NCI-H2171 (cell line): ENCODE results near the gene PIP5K1C.

ENCODE experiments used
- DNase-seq: peaks from one replicate; lab custom pipeline; 2025; lab: John Stamatoyannopoulos, UW

The PIP5K1C gene

DNA sequence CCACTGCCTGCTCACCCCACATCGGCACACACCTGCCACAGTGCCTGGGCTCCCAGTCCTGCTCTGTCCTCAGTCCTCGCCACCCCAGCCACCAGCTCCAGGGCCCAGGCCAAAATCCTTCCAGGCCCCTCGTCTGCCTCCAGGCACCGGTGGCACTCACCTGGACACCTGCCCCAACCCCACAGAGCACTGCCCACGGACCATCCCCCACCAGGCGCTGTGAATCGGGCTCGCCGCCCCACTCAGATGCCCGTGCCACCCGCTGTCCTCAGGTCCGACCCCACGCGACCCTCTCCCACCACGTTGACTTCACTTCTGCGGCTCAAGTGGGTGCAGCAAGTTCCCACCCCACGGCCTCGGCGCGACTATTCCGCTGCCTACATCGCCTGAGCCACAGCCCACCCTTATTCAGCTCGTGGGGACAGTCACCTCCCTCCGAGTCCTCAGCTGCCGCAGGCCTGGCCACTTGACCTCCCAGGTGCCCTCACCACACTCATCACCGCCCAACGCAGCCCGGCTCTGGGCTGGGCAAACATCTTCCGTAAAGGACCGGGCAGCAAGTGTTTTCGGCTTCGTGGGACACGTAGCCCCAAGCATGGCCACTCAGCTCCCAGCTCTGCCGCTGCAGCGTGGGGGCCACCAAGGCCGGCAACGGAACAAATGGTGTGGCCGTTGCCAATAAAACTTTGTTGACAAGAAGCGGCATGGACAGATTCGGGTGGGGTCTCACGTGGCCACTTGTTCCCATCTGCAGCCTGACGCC is 5.7 kb downstream of the PIP5K1C start:
- no peak for DNase-seq

DNA sequence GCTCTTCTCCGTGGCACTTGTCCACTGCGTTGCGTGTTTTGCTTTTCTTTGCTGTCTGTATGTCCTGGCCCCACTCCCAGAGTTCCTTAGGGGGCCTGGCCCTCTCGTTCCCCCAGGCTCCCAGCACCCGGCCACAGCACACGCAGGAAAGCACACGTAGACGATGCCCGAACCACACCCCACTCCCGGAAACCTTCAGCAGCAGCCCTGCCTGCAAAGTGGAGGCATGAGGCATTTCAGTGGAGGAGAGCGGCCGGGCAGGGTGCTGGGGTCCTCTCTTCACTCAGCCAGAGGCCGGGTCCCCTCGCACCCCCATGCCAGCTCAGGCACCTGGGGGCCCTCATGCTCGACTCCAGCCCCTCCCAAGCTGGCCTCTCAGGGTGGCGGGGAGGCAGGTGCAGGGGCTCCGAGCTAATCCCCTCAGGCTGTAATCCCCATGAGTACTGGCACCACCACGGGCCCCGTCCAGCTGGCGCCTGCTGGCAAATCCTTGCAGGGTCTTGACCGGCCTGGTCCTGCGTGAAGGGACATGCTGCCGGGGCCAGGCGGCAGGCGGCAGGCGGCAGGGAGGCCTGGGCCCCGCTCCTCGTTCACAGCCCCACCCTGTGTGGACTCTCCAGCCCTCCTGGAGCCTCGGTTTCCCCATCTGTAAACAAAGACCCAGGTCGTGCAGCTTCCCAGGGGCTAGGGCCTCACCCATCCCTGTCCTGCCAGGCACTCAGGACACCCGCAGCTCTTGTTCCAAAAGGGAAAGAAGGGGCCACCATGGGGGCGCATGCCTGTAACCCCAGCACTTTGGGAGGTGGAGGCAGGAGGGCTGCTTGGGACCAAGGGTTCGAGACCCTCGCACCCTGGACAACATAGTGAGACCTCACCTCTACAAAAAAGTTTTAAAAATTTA is 7.0 kb downstream of the PIP5K1C start:
- DNase-seq, result no peak

DNA sequence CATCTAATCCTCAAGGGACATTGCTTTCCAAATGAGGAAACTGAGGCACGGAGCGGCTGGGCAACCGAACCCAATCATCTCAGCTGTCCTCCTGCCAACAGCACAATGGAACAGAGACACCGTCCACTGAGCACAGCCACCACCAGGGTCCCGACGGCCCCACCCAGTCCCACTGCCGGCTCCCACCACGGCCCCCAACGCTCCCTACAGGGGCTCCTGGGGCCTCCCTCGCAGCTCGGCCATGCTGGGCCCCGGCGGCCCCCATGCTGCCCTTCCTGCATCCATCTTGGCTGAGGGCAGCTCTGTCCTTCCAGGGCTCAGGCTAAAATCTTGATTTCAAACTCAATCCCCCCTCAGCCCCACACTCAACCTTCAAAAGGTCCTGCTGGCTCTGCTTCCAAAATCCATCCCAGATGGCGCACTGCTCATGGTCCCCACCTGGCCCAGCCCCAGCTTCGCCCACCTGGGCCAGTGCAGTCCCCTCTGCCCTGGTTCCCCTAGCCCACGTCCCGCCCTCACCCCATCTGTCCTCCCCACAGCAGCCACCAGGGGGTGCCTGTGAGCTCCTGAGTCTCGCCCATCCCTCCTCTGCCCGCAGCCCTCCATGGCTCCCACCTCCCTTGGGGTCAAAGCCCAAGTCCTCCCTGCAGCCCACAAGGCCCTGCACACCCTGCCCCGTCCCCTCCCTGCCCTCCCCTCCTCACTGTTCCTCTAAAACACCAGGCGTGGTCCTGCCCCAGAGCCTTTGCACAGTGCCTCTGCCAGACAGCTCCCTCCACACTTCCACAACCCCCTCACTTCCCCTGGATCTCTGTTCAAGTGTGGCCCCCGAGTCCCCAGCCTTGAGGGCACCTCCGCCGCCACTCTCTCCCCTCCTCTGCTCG is 7.9 kb downstream of the PIP5K1C start:
- no peak for DNase-seq

DNA sequence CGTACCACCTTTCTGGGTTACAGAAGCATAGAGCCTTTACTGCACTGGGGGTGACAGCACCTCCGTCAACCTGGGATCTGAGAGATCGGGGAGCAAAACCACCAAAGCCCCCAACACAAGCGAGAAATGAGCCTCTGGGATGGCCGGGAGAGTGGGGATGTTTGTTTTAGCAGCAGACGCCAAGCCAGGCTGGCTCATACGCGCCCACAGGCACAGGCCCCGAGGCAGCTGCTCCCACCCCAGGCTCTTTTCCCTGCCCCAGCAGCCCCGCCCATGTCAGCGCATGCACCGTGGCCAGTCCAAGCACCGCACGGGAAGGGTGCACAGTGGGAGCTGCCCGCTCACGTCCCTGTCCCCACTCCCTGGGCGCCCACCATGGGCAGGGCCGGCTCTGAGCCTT is 8.5 kb downstream of the PIP5K1C start:
- DNase-seq, result no peak

DNA sequence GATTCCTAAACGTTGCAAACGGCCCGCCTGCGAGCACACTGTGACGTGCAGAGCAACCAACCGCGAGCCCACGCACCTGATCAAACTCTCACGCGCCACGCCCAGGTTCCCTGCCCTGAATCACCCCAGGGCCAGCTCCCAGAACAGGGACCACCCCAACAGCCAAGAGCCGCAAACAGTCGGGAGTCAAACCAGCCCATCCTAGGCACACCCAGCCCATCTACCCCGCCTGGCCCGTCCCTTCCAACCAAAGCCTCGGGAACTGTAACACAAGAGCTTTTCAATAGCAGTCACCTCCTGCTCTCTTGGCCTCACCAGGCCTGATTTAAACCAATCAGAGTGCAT is 8.9 kb downstream of the PIP5K1C start:
- no peak for DNase-seq

DNA sequence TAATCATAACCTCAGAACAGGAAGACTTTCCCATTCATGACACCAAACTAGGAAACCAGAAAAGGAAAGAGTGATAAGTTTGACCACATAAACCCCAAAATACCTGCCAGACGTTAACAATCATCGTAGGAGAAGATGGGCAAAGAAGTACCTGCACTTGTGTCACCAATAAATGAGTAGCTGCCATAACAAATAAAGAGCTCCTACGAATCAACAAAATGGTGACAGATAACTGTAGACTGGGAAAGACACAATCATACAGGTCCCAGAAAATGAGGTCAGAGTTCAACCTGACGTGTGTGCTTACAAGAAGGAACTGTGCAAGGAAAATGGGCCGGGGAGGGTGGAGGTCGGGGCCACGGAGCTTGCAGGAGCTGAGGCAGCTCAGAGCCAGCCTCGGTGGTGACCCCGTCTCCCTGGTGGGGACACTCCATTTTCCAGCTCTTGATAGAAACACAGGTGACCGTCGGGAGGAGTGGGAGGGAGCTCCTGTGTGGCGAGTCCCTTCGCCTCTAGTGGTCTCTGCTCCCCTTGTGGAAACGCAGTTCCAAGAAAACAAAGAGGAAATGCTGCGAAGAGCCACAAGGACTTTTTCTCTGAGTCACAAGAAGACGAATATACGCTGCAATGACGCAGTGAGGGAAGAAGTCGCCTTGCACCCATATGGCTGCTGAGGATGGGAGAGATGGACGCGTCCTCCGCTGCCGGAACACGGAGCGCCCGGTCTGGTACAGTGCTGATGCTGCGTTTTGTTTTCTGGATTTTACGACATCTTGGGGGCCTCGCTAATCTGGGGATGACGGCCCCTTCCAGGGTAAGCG is 9.5 kb downstream of the PIP5K1C start:
- no peak for DNase-seq

DNA sequence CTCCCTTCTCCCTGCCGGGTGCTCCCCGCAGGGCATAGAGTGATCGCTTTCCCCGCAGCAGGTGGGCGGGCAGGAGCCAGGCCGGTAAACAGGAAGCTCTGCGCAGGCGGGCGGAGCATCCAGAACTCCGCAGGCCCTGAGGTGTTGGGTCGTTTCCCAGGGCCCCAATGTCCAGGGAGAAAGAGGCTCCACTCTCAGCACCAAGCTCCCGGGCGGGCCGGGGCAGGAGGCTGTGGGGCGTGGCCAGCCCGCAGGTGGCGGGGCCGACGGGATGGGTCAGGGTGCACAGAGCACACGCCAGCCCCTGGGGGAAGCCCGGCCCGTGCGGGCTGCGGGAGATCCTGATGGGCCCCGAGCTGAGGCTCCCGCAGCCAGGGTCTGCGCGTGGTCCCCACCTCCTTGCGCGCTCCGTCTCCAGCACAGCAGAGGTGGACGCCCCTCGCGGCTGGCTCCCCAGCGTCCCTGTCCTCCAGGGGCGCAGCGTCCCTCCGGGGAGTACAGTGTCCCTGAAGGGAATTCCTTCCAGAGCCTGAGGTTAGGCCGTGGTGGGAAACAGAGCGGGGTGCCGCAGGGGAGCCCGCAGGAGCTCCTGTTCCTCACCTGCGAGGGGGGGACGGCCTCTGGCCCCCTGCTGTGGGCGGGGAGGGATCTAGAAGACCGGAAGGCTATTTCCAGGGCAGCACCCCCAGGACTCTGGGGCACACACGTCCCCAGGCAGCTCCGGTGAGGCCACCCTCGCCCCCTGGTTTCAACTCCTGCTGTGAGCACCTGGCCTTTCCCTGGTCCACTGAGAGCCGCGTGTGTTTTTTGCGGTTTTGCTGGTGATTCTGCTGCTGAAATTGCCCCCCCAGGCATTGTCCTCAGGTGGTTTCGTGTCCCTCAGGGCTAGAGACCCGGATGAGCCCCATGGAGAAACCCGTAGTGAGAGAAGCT is 12.2 kb downstream of the PIP5K1C start:
- DNase-seq, result peak; percentile 26

DNA sequence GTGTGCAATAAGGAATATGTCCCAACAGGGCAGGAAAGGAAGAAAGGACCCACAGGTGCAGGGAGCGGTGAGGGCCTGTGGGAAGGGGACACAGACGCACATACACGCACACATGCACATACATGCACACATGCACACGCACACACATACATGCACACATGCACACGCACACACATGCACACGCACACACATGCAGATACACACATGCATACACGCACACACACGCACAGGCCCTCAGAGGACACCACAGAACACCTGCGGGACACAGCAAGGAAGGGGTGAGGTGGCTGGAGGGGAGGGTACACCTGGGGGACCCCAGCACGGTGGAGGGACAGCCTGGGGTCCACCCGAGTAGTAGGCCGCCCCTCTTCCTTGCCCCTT is 12.9 kb downstream of the PIP5K1C start:
- no peak for DNase-seq

DNA sequence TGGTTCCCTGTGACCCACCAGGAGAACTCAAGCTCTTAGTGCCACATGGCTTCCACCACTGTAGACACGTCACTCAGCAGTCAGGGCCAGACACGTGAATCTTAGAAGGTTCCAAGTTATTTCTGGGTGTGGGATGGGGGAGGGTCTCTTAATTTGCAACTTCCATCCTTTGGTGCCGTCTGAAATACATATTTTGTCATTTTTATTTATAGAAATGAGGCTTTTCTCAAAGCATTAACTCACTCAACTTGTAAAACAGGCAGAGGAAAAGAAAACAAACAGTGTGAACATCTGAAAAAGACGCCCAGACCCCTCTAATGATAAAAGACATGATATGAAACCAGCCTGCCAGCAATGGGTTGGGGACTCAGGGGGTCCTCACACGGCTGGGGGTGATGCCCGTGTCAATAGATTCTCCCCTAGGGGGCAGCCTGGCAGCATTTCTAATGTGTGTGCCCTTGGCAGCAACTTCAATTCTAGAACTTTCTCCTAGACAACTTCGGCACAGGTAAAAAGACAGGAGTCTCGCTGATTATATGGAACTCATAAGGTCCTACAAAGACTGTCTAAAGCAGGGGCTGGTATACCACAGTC is 15.4 kb downstream of the PIP5K1C start:
- DNase-seq, result no peak

DNA sequence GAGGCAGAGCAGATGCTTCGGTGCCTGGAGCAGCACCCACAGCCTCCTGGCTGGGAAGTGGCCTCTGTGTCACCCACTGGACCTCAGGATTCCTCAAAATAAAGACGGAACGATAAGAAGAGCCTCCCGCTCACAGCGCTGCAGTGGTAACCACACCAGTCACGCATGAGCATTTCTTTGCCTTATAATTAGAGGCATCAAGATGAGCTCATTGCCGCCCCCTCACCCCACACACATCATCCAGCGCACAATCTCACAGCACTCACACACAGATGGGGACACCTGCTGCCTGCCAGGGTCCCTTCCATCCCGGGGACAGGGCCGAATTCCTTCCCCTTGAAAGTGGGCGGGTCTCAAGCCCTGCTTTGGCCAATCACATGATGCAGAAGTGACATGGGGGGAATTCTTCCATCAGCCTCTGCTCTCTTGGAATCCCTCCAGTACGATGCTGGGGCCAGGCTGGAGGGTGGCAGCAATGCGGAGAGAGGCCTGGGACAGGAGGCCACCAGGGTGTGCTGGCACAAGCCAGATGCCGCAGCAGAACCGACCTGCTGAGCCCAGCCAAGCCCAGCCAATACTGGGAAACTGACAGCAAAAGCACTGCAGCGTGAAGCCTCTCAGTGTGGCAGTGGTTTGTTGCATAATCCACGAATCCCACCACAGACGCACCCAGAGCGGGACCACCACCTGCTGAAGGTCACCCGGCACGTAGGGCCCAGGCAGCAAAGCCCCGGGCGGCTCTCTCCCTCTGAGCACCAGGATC is 16.0 kb downstream of the PIP5K1C start:
- peak; percentile 24 for DNase-seq

DNA sequence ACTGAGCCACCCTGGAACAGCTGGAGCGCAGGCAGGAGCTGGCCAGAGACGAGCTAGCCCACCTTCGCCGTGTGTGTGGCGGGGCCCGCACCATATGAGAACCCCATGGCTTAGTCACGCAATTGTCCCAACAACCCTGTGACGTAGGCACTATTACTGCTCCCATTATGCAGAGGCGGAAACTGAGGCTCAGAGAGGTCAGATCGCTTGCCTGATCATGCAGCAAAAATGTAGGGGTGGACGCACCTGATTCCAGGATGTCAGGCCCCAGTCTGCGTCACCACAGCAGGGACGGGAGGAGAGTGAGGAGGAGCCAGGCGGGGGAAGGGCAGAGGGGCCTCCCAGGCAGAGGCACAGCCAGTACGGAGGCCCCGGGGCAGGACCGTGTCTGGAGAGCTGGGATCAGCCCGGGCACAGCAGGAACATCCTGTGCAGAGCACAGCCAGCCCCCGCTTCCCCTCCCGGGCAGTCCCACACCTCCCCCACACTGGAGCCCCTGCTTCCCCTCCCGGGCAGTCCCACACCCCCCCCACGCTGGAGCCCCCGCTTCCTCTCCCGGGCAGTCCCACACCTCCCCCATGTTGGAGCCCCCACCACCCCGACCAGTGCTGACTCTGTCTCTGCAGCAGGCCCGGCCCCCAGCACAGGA is 16.7 kb downstream of the PIP5K1C start:
- no peak for DNase-seq

DNA sequence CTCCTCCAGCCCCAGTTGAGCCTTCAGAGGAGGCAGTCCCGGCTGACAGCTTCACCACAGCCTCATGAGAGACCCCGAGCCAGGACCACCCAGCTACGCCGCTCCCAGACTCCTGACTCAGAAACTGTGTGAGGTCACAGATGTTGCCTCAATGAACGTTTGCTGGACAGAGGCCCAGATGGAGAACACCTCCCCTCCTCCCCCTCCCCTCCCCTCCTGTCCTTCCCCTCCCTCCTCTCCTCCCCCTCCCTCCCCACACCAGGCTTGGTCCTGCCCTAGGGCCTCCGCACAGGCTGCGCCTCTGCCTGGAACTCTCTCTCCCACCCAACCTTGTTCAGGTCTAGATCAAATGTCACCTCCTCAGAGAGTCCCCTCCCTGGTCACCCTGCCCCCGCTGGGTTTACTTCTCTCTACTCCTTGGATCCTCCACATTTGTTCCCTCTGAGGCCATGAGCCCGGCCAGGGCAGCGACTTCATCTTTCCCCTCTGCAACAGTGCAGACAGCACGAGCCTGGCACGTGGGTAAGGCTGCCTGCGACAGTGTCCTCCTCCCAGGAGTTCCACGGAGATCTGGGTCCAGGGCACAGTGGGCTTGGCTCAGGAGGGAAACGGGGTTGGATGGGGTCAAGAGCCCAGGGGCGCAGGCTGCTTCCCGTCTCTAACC is 17.4 kb downstream of the PIP5K1C start:
- DNase-seq, result no peak

DNA sequence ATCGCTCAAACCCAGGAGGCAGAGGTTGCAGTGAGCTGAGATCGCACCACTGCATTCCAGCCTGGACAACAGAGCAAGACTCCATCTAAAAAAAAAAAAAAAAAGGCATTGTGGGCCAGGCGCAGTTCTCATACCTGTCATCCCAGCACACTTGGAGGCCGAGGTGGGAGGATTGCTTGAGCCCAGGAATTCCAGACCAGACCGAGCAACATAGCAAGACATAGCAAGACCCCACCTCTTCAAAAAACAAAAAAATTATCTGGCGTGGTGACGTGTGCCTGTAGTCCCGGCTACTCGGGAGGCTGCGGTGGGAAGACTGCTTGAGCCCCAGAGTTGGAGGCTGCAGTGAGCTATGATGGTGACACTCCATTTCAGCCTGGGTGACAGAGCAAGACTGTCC is 18.0 kb downstream of the PIP5K1C start:
- no peak for DNase-seq

DNA sequence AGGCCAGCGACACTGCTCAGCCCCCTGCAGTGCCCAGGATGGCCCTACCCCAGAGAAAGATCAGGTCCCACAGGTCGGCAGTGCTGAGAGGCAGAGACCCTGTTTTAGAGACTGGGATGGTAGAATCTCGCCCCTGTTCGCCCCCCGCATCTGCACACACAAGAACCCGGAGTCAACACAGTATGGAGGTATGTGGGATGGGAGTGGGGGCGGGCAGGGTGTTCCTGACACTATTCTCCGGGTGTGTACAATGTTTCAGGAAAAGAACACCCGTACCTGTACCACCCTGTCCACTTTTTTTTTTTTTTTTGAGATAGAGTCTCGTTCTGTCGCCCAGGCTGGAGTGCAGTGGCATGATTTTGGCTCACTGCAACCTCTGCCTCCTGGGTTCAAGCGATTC is 19.3 kb downstream of the PIP5K1C start:
- DNase-seq, result no peak

DNA sequence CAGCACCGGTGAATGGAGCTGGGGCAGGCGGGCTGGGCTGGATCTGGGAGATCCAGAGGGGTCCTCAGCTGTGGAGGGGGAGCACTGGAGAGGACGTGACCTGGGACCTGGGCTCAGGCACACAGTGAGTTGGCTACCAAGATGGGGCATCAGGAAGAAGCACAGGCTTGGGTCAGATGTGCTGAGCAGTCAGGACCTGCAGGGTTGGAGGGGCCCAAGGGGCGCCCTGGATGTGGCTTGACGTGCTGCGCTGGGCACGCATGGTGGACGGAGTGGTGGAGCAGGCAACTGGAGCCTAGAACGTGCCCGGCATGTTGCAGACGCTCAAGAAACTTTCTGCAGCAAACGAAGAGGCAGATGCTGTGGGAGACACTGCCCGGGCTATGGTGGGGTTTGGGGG is 20.7 kb downstream of the PIP5K1C start:
- DNase-seq, result no peak

DNA sequence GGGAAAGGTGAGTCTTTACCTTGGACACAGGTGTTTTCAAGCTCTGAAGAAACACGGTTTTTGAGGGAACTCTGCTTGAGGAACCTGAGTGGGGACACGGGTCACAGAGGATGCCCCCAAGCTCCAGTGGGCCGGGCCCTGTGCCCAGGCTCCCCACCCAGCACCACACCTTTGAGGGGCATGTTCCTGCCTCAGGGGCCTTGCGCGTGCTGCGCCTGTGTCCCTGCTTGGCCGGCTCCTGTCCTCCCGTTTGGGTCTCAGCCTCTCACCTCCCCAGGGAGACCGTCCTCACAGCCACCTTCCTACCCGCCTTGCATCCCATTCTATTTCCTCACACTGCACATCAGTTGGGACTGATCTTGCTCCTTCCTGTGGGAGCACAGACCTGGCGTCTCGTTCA is 21.1 kb downstream of the PIP5K1C start:
- no peak for DNase-seq

DNA sequence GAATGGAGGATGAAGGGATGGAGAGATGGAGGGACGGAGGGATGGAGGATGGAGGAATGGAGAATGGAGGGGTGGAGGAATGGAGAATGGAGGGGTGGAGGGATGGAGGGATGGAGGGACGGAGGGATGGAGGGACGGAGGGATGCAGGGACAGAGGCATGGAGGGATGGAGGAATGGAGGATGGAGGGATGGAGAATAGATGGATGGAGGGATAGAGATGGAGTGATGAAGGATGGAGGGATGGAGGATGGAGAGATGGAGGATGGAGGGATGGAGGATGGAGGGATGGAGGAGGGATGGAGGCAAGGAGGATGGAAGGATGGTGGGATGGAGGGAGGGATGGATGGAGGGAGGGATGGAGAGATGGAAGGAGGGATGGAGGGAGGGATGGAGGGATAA is 22.1 kb downstream of the PIP5K1C start:
- DNase-seq, result no peak
